Naive B cell (primary cell): ENCODE results near the gene ZNF800. TPM values are rescaled to one million over a fixed set of nuclear protein-coding genes. Genes with fewer than 3 reads are reported as not detected.
"Not testable (repeated sequence)": the region's sequence is repeated elsewhere in the genome, so short reads cannot be mapped to it uniquely, and the experiment has no call there.

Experiments
- ATAC-seq, 2 donors: fragments of 150-1000 bp; cut with Tn5 transposase; 2 replicates each; pipeline ENCODE4 v1.10.0; 2021; ENCODE audit warnings: low read depth in 2 of 2, mild to moderate bottlenecking in 2 of 2, moderate library complexity in 2 of 2
- DNase-seq: peaks from one replicate; pipeline ENCODE4 v3.0.0; 2022
- H3K27ac Mint-ChIP-seq, 6 donors: one replicate each; pipeline ENCODE4 v1.8.0; 2020 to 2022; ENCODE audit warnings: mild to moderate bottlenecking in 6 of 6, mixed read lengths in 6 of 6, moderate library complexity in 5 of 6, inconsistent platforms in 2 of 6
- H3K27me3 Mint-ChIP-seq, 3 donors: one replicate each; pipeline ENCODE4 v1.8.0; 2021 to 2022; ENCODE audit warnings: mixed read lengths in 3 of 3, mild to moderate bottlenecking in 1 of 3
- H3K36me3 Mint-ChIP-seq, 2 donors: one replicate each; pipeline ENCODE4 v1.8.0; 2020 to 2022; ENCODE audit warnings: mixed read lengths in 2 of 2, inconsistent platforms in 1 of 2, mild to moderate bottlenecking in 1 of 2
- H3K4me1 Mint-ChIP-seq, 3 donors: one replicate each; pipeline ENCODE4 v1.8.0; 2020 to 2022; ENCODE audit warnings: mixed read lengths in 3 of 3, inconsistent platforms in 1 of 3, mild to moderate bottlenecking in 1 of 3, moderate library complexity in 1 of 3
- H3K4me3 Mint-ChIP-seq, 8 donors: one replicate each; pipeline ENCODE4 v1.8.0; 2020 to 2022; ENCODE audit warnings: mild to moderate bottlenecking in 8 of 8, mixed read lengths in 8 of 8, moderate library complexity in 8 of 8, inconsistent platforms in 2 of 8
- H3K9me3 Mint-ChIP-seq, 7 donors: one replicate each; pipeline ENCODE4 v1.8.0; 2020 to 2022; ENCODE audit warnings: mixed read lengths in 7 of 7, mild to moderate bottlenecking in 5 of 7, inconsistent platforms in 2 of 7, moderate library complexity in 1 of 7
- polyA plus RNA-seq, 6 donors: library from polyadenylated mRNA; unstranded; fragments of 300-500 nt; fragmentation: Illumina TruSeq; gene quantifications; one replicate each; pipeline ENCODE4 v1.2.3, GENCODE V29; 2021; ENCODE audit warnings: low read depth in 6 of 6

The ZNF800 gene
- polyA plus RNA-seq, result 10 to 100 TPM; 24.4 to 64.4 (median 58.4) TPM

GRCh38 chr7:127392566-127393367, at the start of gene ZNF800:
ZNF800 (minus strand) TSS chr7:127392708; CDS start chr7:127391557, 1,151 bp downstream.
- H3K36me3 Mint-ChIP-seq, result peaks cover 15 to 16% of the 10 kb centered on the region in 2 donors
- H3K4me3 Mint-ChIP-seq, result peak within 1 kb of the TSS; percentile 89 to 99 (median 98)
- DNase-seq (peak; percentile 93), ATAC-seq (peak; percentile 82 to 83)
- peak within 1 kb of the TSS; percentile 97 to 99 (median 99) for H3K27ac Mint-ChIP-seq
- H3K27me3 Mint-ChIP-seq, result no peaks in the 10 kb centered on the region
- no peaks in the 10 kb centered on the region for H3K9me3 Mint-ChIP-seq
- peaks cover 37 to 53% (median 47%) of the 10 kb centered on the region in 3 donors for H3K4me1 Mint-ChIP-seq

- peaks cover 22 to 45% (median 41%) of the 10 kb centered on the region in 3 donors for H3K27me3 Mint-ChIP-seq
- H3K9me3 Mint-ChIP-seq, result peaks cover 0 to 10% (median 0%) of the 10 kb centered on the region in 7 donors
- H3K36me3 Mint-ChIP-seq, result no peaks in the 10 kb centered on the region
- H3K4me3 Mint-ChIP-seq, result no peak overlapping the region
- peak overlapping the region in 2 of 6 donors; percentile 34 to 62 for H3K27ac Mint-ChIP-seq
- H3K4me1 Mint-ChIP-seq, result no peaks in the 10 kb centered on the region
- ATAC-seq (no peak), DNase-seq (no peak)
Observed at GRCh38 chr7:127440206-127440605, 47.7 kb upstream of the ZNF800 start.

- no peaks in the 10 kb centered on the region for H3K36me3 Mint-ChIP-seq
- peaks cover 0 to 10% (median 0%) of the 10 kb centered on the region in 7 donors for H3K9me3 Mint-ChIP-seq
- ATAC-seq, result no peak
- peaks cover 22 to 41% (median 40%) of the 10 kb centered on the region in 3 donors for H3K27me3 Mint-ChIP-seq
- no peak overlapping the region for H3K27ac Mint-ChIP-seq
- peaks cover 0 to 4% (median 0%) of the 10 kb centered on the region in 3 donors for H3K4me1 Mint-ChIP-seq
- no peak for DNase-seq
- H3K4me3 Mint-ChIP-seq, result no peak overlapping the region
Observed at GRCh38 chr7:127438836-127439235, 46.3 kb upstream of the ZNF800 start.

- Mint-ChIP-seq H3K27ac (peak overlapping the region in 1 of 6 donors; percentile 18), H3K27me3 (peaks cover 20 to 36% (median 35%) of the 10 kb centered on the region in 3 donors), H3K4me1 (peaks cover 0 to 4% (median 0%) of the 10 kb centered on the region in 3 donors), H3K36me3 (no peaks in the 10 kb centered on the region), H3K9me3 (peaks cover 0 to 8% (median 0%) of the 10 kb centered on the region in 7 donors), H3K4me3 (no peak overlapping the region)
- ATAC-seq (no peak), DNase-seq (no peak)
Observed at GRCh38 chr7:127437837-127438236, 45.3 kb upstream of the ZNF800 start.

GRCh38 chr7:127437241-127437640, 44.7 kb upstream of the ZNF800 start:
- Mint-ChIP-seq H3K27me3 (peaks cover 14 to 30% (median 29%) of the 10 kb centered on the region in 3 donors), H3K4me3 (no peak overlapping the region), H3K36me3 (no peaks in the 10 kb centered on the region), H3K4me1 (peaks cover 0 to 4% (median 0%) of the 10 kb centered on the region in 3 donors), H3K9me3 (peaks cover 0 to 5% (median 0%) of the 10 kb centered on the region in 7 donors), H3K27ac (no peak overlapping the region)
- DNase-seq, result no peak
- no peak for ATAC-seq

GRCh38 chr7:127429281-127429680, 36.8 kb upstream of the ZNF800 start:
- not testable (repeated sequence) for H3K36me3 Mint-ChIP-seq, DNase-seq, ATAC-seq, H3K9me3 Mint-ChIP-seq, H3K4me3 Mint-ChIP-seq, H3K27ac Mint-ChIP-seq
- Mint-ChIP-seq H3K4me1 (peaks cover 4 to 18% (median 16%) of the 10 kb centered on the region in 3 donors), H3K27me3 (peaks cover 0 to 23% (median 8%) of the 10 kb centered on the region in 3 donors)

- Mint-ChIP-seq H3K4me3 (no peak overlapping the region), H3K27me3 (peaks cover 0 to under 1% (median 0%) of the 10 kb centered on the region in 3 donors), H3K9me3 (peaks cover 0 to 6% (median 3%) of the 10 kb centered on the region in 7 donors), H3K4me1 (peaks cover 38 to 44% (median 38%) of the 10 kb centered on the region in 3 donors), H3K27ac (no peak overlapping the region), H3K36me3 (peaks cover 0 to 8% of the 10 kb centered on the region in 2 donors)
- DNase-seq (no peak), ATAC-seq (no peak)
Observed at GRCh38 chr7:127419196-127419595, 26.7 kb upstream of the ZNF800 start.

- H3K4me1 Mint-ChIP-seq, result peaks cover 45 to 51% (median 46%) of the 10 kb centered on the region in 3 donors
Observed at GRCh38 chr7:127418459-127418858, 26.0 kb upstream of the ZNF800 start.

GRCh38 chr7:127417346-127417745, 24.8 kb upstream of the ZNF800 start:
- Mint-ChIP-seq H3K4me1 (peaks cover 52 to 62% (median 57%) of the 10 kb centered on the region in 3 donors), H3K9me3 (peaks cover 0 to 6% (median 3%) of the 10 kb centered on the region in 7 donors), H3K27ac (peak overlapping the region; percentile 86 to 97 (median 92)), H3K4me3 (peak overlapping the region; percentile 54 to 90 (median 78)), H3K27me3 (no peaks in the 10 kb centered on the region), H3K36me3 (peaks cover 0 to 8% of the 10 kb centered on the region in 2 donors)
- ATAC-seq (peak; percentile 41 to 54), DNase-seq (peak; percentile 41)

More at GRCh38 chr7:127418459-127418858, 26.0 kb upstream of the ZNF800 start:
- no peak for DNase-seq
- peak overlapping the region in 5 of 8 donors; percentile 6 to 58 (median 29) for H3K4me3 Mint-ChIP-seq
- peaks cover 0 to 8% of the 10 kb centered on the region in 2 donors for H3K36me3 Mint-ChIP-seq
- ATAC-seq, result no peak
- no peaks in the 10 kb centered on the region for H3K27me3 Mint-ChIP-seq
- peak overlapping the region; percentile 47 to 94 (median 80) for H3K27ac Mint-ChIP-seq
- peaks cover 0 to 6% (median 3%) of the 10 kb centered on the region in 7 donors for H3K9me3 Mint-ChIP-seq

- H3K4me1 Mint-ChIP-seq, result peaks cover 62 to 79% (median 66%) of the 10 kb centered on the region in 3 donors
Observed at GRCh38 chr7:127415060-127415742, 22.7 kb upstream of the ZNF800 start.

GRCh38 chr7:127413962-127414361, 21.5 kb upstream of the ZNF800 start:
- Mint-ChIP-seq H3K4me1 (peaks cover 62 to 79% (median 66%) of the 10 kb centered on the region in 3 donors), H3K9me3 (peaks cover 0 to 6% (median 3%) of the 10 kb centered on the region in 7 donors), H3K36me3 (peaks cover 0 to 8% of the 10 kb centered on the region in 2 donors), H3K27me3 (no peaks in the 10 kb centered on the region), H3K27ac (peak overlapping the region; percentile 51 to 90 (median 83)), H3K4me3 (peak overlapping the region; percentile 41 to 86 (median 79))
- ATAC-seq, result peak; percentile 78 to 81
- DNase-seq, result peak; percentile 66

More at GRCh38 chr7:127415060-127415742, 22.7 kb upstream of the ZNF800 start:
- peak overlapping the region in 7 of 8 donors; percentile 39 to 84 (median 77) for H3K4me3 Mint-ChIP-seq
- peaks cover 0 to 8% of the 10 kb centered on the region in 2 donors for H3K36me3 Mint-ChIP-seq
- DNase-seq (peak; percentile 38), ATAC-seq (peak; percentile 53 to 58)
- H3K27me3 Mint-ChIP-seq, result no peaks in the 10 kb centered on the region
- H3K27ac Mint-ChIP-seq, result peak overlapping the region in 5 of 6 donors; percentile 8 to 86 (median 75)
- H3K9me3 Mint-ChIP-seq, result peaks cover 0 to 6% (median 3%) of the 10 kb centered on the region in 7 donors

GRCh38 chr7:127413326-127413725, 20.8 kb upstream of the ZNF800 start:
- peak overlapping the region; percentile 36 to 90 (median 71) for H3K27ac Mint-ChIP-seq
- peaks cover 57 to 75% (median 61%) of the 10 kb centered on the region in 3 donors for H3K4me1 Mint-ChIP-seq
- H3K4me3 Mint-ChIP-seq, result peak overlapping the region in 7 of 8 donors; percentile 73 to 86 (median 81)

GRCh38 chr7:127411176-127411575, 18.7 kb upstream of the ZNF800 start:
- peaks cover 0 to 2% (median 0%) of the 10 kb centered on the region in 3 donors for H3K27me3 Mint-ChIP-seq
- no peak overlapping the region for H3K27ac Mint-ChIP-seq
- DNase-seq, result no peak
- no peaks in the 10 kb centered on the region for H3K36me3 Mint-ChIP-seq
- H3K4me3 Mint-ChIP-seq, result no peak overlapping the region
- H3K4me1 Mint-ChIP-seq, result peaks cover 41 to 54% (median 45%) of the 10 kb centered on the region in 3 donors
- H3K9me3 Mint-ChIP-seq, result no peaks in the 10 kb centered on the region
- no peak for ATAC-seq

More at GRCh38 chr7:127413326-127413725, 20.8 kb upstream of the ZNF800 start:
- peaks cover 0 to 3% of the 10 kb centered on the region in 2 donors for H3K36me3 Mint-ChIP-seq
- no peaks in the 10 kb centered on the region for H3K27me3 Mint-ChIP-seq
- ATAC-seq, result peak; percentile 46 to 51
- H3K9me3 Mint-ChIP-seq, result peaks cover 0 to 1% (median 0%) of the 10 kb centered on the region in 7 donors
- peak; percentile 37 for DNase-seq
